Right hindlimb (tissue), 1 donor: Measurements from ENCODE around the gene RBM47.
"Not testable (repeated sequence)": the region's sequence is repeated elsewhere in the genome, so short reads cannot be mapped to it uniquely, and the experiment has no call there.

Experiments used
- DNase-seq: peaks from one replicate; pipeline ENCODE4 v3.0.0-alpha.2; 2018

RBM47 gene

GRCh38 chr4:40585201-40585799 is 44.4 kb downstream of the RBM47 start:
- no peak for DNase-seq

GRCh38 chr4:40584517-40585141 is 45.0 kb downstream of the RBM47 start:
- DNase-seq = no peak

- no peak for DNase-seq
These were observed 45.7 kb downstream of the RBM47 start for GRCh38 chr4:40583850-40584439.

- DNase-seq = no peak
These were observed 47.3 kb downstream of the RBM47 start for GRCh38 chr4:40582413-40582812.

GRCh38 chr4:40581254-40582140 is 48.2 kb downstream of the RBM47 start:
- no peak for DNase-seq

- no peak for DNase-seq
These were observed 49.7 kb downstream of the RBM47 start for GRCh38 chr4:40579983-40580382.

- no peak for DNase-seq
These were observed 51.9 kb downstream of the RBM47 start for GRCh38 chr4:40577588-40578253.

GRCh38 chr4:40576651-40577480 is 52.8 kb downstream of the RBM47 start:
- DNase-seq = peak; percentile 59

- DNase-seq = no peak
These were observed 53.8 kb downstream of the RBM47 start for GRCh38 chr4:40575846-40576245.

GRCh38 chr4:40573593-40574311 is 55.9 kb downstream of the RBM47 start:
- DNase-seq = no peak

- no peak for DNase-seq
These were observed 56.9 kb downstream of the RBM47 start for GRCh38 chr4:40572692-40573310.

GRCh38 chr4:40571208-40571607 is 58.5 kb downstream of the RBM47 start:
- DNase-seq = no peak

- DNase-seq = no peak
These were observed 59.2 kb downstream of the RBM47 start for GRCh38 chr4:40570348-40571077.

- DNase-seq = no peak
These were observed 64.7 kb downstream of the RBM47 start for GRCh38 chr4:40564815-40565483.

- no peak for DNase-seq
These were observed 65.7 kb downstream of the RBM47 start for GRCh38 chr4:40564004-40564403.

GRCh38 chr4:40563401-40563800 is 66.3 kb downstream of the RBM47 start:
- DNase-seq = no peak

GRCh38 chr4:40562681-40563080 is 67.0 kb downstream of the RBM47 start:
- DNase-seq = no peak

- no peak for DNase-seq
These were observed 67.5 kb downstream of the RBM47 start for GRCh38 chr4:40562208-40562607.

GRCh38 chr4:40561543-40562177 is 68.0 kb downstream of the RBM47 start:
- not testable (repeated sequence) for DNase-seq
